Calu3 (cell line): ENCODE results near the gene C6orf47. TPM values are rescaled to one million over a fixed set of nuclear protein-coding genes. Genes with fewer than 3 reads are reported as not detected.

Source experiments
- BruUV-seq: library from RNA; stranded (reverse); fragments of 400-500 nt; replicated peaks from 2 replicates; lab custom pipeline; 2021; lab: Mats Ljungman, UMichigan
- CTCF ChIA-PET: fragments of 300-600 bp; sonication (Branson Sonifier 250); formaldehyde crosslinking; loops from one replicate; lab custom pipeline; 2022; ENCODE audit warnings: antibody characterized with exemption; lab: Charles Lee
- DNase-seq: peaks from one replicate; pipeline ENCODE4 v3.0.0; 2022
- H3K27ac Mint-ChIP-seq: one replicate; pipeline ENCODE4 v1.8.0; 2022; ENCODE audit warnings: mixed read lengths; ENCODE audit not compliant: unreplicated experiment
- H3K27me3 Mint-ChIP-seq: one replicate; pipeline ENCODE4 v1.8.0; 2022; ENCODE audit warnings: mixed read lengths; ENCODE audit not compliant: unreplicated experiment
- H3K36me3 Mint-ChIP-seq: one replicate; pipeline ENCODE4 v1.8.0; 2022; ENCODE audit warnings: mild to moderate bottlenecking, moderate library complexity, mixed read lengths; ENCODE audit not compliant: insufficient read depth, unreplicated experiment
- H3K4me1 Mint-ChIP-seq: one replicate; pipeline ENCODE4 v1.8.0; 2022; ENCODE audit warnings: mild to moderate bottlenecking, low read depth, mixed read lengths; ENCODE audit not compliant: unreplicated experiment
- H3K4me3 Mint-ChIP-seq: one replicate; pipeline ENCODE4 v1.8.0; 2022; ENCODE audit warnings: mild to moderate bottlenecking, low read depth, moderate library complexity, mixed read lengths; ENCODE audit not compliant: unreplicated experiment
- H3K9me3 Mint-ChIP-seq: one replicate; pipeline ENCODE4 v1.8.0; 2022; ENCODE audit warnings: low read depth, mixed read lengths; ENCODE audit not compliant: unreplicated experiment
- CTCF ChIP-seq: fragments of 200-600 bp; IDR thresholded peaks from one replicate; pipeline ENCODE4 v1.8.0; 2022; ENCODE audit warnings: antibody characterized with exemption; ENCODE audit not compliant: unreplicated experiment
- intact Hi-C: fragments of 100-400 bp; cut with micrococcal nuclease; formaldehyde crosslinking; loops from one replicate; pipeline ENCODE4 v1.10.0; 2022; ENCODE audit not compliant: unreplicated experiment
- total RNA-seq: library from RNA; stranded (reverse); gene quantifications from 2 replicates; pipeline ENCODE4 v1.2.3, GENCODE V29; 2022

The C6orf47 gene
- total RNA-seq, 1 experiment from 2014 or later = 40.3 TPM

DNA sequence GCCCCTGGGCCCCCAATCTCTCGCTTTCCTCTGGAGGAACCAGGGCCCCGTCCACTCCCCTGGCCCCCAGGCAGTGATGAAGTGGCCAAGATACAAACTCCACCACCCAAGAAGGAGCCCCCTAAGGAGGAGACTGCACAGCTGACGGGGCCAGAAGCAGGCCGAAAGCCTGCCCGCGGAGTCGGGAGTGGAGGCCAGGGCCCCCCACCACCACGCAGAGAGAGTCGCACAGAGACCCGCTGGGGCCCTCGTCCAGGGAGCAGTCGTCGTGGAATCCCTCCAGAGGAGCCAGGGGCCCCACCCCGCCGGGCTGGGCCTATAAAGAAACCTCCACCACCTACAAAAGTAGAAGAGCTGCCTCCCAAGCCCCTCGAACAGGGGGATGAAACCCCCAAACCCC lies 29.4 kb downstream of the C6orf47 start:
- H3K9me3 Mint-ChIP-seq = no peaks in the 10 kb centered on the region
- peaks cover 100% of the 10 kb centered on the region for H3K36me3 Mint-ChIP-seq
- DNase-seq = no peak
- no peak for TF ChIP-seq CTCF
- intact Hi-C loops = no loop called here
- H3K27ac Mint-ChIP-seq = peak overlapping the region; percentile 23
- CTCF ChIA-PET = no interaction called here
- peaks cover 8% of the 10 kb centered on the region for H3K4me1 Mint-ChIP-seq
- TSS peak; percentile 14 for BruUV-seq
- H3K27me3 Mint-ChIP-seq = no peaks in the 10 kb centered on the region
- H3K4me3 Mint-ChIP-seq = no peak overlapping the region

DNA sequence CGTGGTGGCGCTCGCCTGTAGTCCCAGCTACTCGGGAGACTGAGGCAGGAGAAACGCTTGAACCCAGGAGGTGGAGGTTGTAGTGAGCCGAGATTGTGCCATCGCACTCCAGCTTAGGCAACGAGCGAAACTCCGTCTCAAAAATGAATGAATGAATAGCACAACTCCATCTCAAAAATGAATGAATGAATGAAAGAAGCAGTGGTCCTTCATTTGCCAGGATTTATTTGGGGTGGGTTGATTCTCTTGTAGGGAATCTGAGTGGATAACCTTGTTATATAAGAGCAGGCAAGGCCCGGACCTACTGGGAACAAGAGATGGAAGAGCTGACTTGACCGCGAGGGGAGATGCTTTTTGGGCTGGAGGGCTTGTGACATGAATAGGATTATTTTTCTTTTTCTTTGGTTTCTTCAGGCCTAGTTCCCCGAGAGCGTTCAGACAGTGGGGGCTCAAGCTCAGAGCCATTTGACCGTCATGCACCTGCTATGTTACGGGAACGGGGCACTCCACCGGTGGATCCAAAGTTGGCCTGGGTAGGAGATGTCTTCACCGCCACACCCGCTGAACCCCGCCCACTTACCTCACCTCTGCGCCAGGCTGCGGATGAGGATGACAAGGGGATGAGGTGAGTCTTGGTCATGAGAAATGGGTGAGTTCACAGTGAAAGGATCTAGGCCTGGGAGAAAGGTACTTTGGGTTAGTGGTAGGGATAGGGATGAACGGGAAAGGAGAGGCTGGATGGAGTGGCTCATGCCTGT lies 30.2 kb downstream of the C6orf47 start:
- Mint-ChIP-seq H3K4me1 (peaks cover 8% of the 10 kb centered on the region), H3K27ac (peak overlapping the region; percentile 23), H3K27me3 (no peaks in the 10 kb centered on the region), H3K4me3 (no peak overlapping the region), H3K36me3 (peaks cover 100% of the 10 kb centered on the region), H3K9me3 (no peaks in the 10 kb centered on the region)
- TF ChIP-seq CTCF = no peak
- no TSS peak for BruUV-seq
- intact Hi-C loops = no loop called here
- CTCF ChIA-PET = no interaction called here
- no peak for DNase-seq

DNA sequence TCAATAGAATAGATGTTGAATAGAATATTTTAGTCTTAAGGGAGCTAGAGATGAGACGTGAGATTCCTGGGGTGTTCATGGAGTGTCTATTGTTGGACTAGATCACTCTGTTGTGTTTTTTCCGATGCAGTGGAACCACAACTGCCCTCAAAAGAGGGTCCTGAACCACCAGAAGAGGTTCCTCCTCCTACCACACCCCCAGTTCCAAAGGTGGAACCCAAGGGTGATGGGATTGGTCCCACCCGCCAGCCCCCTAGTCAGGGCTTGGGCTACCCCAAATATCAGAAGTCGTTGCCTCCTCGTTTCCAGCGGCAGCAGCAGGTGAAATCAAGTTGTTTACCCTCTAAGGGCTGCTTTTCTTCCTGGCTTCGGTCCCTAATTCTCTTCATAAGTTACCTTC lies 31.6 kb downstream of the C6orf47 start:
- DNase-seq = no peak
- Mint-ChIP-seq H3K27me3 (no peaks in the 10 kb centered on the region), H3K4me3 (no peak overlapping the region), H3K9me3 (no peaks in the 10 kb centered on the region), H3K27ac (no peak overlapping the region), H3K36me3 (peaks cover 100% of the 10 kb centered on the region), H3K4me1 (peaks cover 8% of the 10 kb centered on the region)
- intact Hi-C loops = no loop called here
- no TSS peak for BruUV-seq
- no peak for TF ChIP-seq CTCF
- CTCF ChIA-PET = no interaction called here

- peaks cover 100% of the 10 kb centered on the region for H3K36me3 Mint-ChIP-seq
- BruUV-seq = no TSS peak
- no peaks in the 10 kb centered on the region for H3K27me3 Mint-ChIP-seq
- H3K4me3 Mint-ChIP-seq = no peak overlapping the region
- intact Hi-C loops = no loop called here
- H3K4me1 Mint-ChIP-seq = peaks cover 9% of the 10 kb centered on the region
- TF ChIP-seq CTCF = no peak
- no peaks in the 10 kb centered on the region for H3K9me3 Mint-ChIP-seq
- H3K27ac Mint-ChIP-seq = no peak overlapping the region
- CTCF ChIA-PET = no interaction called here
- no peak for DNase-seq
Measured at GRCh38 chr6:31627690-31628287, 32.8 kb downstream of the C6orf47 start.
